Coronary artery (tissue), 2 donors: ENCODE data around the gene ZNF530.
A peak's percentile ranks its signal among the peaks of the same experiment; 100 is the strongest.

ENCODE experiments used
- DNase-seq: peaks from one replicate; pipeline ENCODE4 v3.0.0-alpha.2; 2017; ENCODE audit warnings: low spot score
- H3K27ac ChIP-seq, 2 donors: fragments of 200-600 bp; sonication (generic); one replicate each; pipeline ENCODE4 v1.5.1; 2016 to 2019
- H3K4me3 ChIP-seq: fragments of 200-600 bp; sonication (generic); 2 replicates; pipeline ENCODE4 v1.5.1; 2016; ENCODE audit warnings: mild to moderate bottlenecking, moderate library complexity
- CTCF ChIP-seq: fragments of 200-600 bp; sonication (generic); IDR thresholded peaks from one replicate; pipeline ENCODE4 v1.5.1; 2019; ENCODE audit warnings: antibody characterized with exemption

The ZNF530 gene

DNA sequence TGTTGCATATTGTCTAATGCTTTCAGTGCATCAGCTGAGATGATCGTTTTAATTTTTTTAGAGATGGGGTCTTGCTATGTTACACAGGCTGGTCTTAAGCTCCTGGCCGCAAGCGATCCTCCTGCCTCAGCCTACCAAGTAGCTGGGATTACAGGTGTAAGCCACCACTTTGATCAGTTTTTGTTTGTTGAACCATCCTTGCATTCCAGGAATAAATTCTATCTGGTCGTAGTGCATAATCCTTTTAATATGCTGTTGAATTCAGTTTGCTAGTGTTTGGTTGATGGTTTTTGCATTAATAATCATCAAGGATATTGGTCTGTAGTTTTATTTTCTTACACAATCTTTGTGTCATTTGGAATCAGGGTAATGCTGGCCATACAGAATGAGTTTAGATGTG lies 37.7 kb downstream of the ZNF530 start:
- no peak for DNase-seq
- Histone ChIP-seq H3K4me3 (no peak overlapping the region), H3K27ac (no peak overlapping the region)
- no peak for TF ChIP-seq CTCF

DNA sequence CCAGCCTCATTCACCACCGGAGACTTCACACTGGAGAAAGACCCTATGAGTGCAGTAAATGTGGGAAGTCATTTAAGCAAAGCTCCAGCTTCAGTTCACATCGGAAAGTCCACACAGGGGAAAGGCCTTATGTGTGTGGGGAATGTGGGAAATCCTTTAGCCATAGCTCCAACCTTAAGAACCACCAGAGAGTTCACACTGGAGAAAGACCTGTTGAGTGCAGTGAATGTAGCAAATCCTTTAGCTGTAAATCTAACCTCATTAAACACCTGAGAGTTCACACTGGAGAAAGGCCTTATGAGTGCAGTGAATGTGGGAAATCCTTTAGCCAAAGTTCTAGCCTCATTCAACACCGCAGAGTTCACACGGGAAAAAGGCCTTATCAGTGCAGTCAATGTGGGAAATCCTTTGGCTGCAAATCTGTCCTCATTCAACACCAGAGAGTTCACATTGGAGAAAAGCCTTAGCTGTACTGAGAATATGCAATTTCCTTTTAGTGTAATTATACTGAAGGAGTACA lies 42.1 kb downstream of the ZNF530 start:
- TF ChIP-seq CTCF = no peak
- Histone ChIP-seq H3K4me3 (peak overlapping the region; percentile 39), H3K27ac (no peak overlapping the region)
- DNase-seq = no peak

GRCh38 chr19:57642396-57643046 lies 42.8 kb downstream of the ZNF530 start:
- H3K4me3 ChIP-seq = peak overlapping the region; percentile 39
- no peak for TF ChIP-seq CTCF
- DNase-seq = no peak

GRCh38 chr19:57643734-57644133 lies 44.0 kb downstream of the ZNF530 start:
- Histone ChIP-seq H3K4me3 (no peak overlapping the region), H3K27ac (no peak overlapping the region)
- no peak for TF ChIP-seq CTCF
- DNase-seq = no peak

More at GRCh38 chr19:57642396-57643046, 42.8 kb downstream of the ZNF530 start:
- no peak overlapping the region for H3K27ac ChIP-seq

- no peak overlapping the region for H3K4me3 ChIP-seq
- DNase-seq = no peak
- H3K27ac ChIP-seq = no peak overlapping the region
- TF ChIP-seq CTCF = no peak
Measured at GRCh38 chr19:57648331-57649003, 48.8 kb downstream of the ZNF530 start.

GRCh38 chr19:57651654-57651996 lies 51.9 kb downstream of the ZNF530 start:
- DNase-seq = no peak
- H3K4me3 ChIP-seq = no peak overlapping the region
- no peak for TF ChIP-seq CTCF
- H3K27ac ChIP-seq = no peak overlapping the region

- no peak for TF ChIP-seq CTCF
- no peak overlapping the region for H3K4me3 ChIP-seq
- no peak overlapping the region for H3K27ac ChIP-seq
- no peak for DNase-seq
Measured at GRCh38 chr19:57653689-57654088, 54.0 kb downstream of the ZNF530 start.
